Upper lobe of left lung (tissue), 4 donors: ENCODE data around the gene GLYAT.

Experiments
- CTCF ChIP-seq, 6 experiments: fragments of 450-650 bp in 4 of 6; fragments of 200-600 bp in 2 of 6; sonication (generic) in 2 of 6; IDR thresholded peaks; one replicate each; pipeline ENCODE4 v1.5.1; 2016 to 2019; ENCODE audit warnings: antibody characterized with exemption in 6 of 6
- EP300 ChIP-seq, 4 donors: sonication (generic); formaldehyde crosslinking; IDR thresholded peaks; one replicate each; pipeline ENCODE4 v1.5.1; 2017; ENCODE audit warnings: antibody characterized with exemption in 4 of 4, control low read depth in 2 of 4
- POLR2AphosphoS5 ChIP-seq, 2 donors: sonication (generic); formaldehyde crosslinking; IDR thresholded peaks; one replicate each; pipeline ENCODE4 v1.5.1; 2017; ENCODE audit warnings: antibody characterized with exemption in 2 of 2

- no peak for TF ChIP-seq CTCF (IDR thresholded peaks at IDR 0.05)
- no peak for TF ChIP-seq POLR2AphosphoS5 (IDR thresholded peaks at IDR 0.05)
- TF ChIP-seq EP300 (IDR thresholded peaks at IDR 0.05) = no peak
Measured at GRCh38 chr11:58757439-58757838, 25.7 kb upstream of the GLYAT start.
